T-helper 1 cell treated with Interleukin-12 subunit alpha and Interleukin-12 subunit beta and Interleukin-4 antibody, amounts not matched to agents 30 μg/mL and 1 μg/mL, for 36 hours (primary cell): Measurements from ENCODE around the gene SERGEF.

ENCODE experiments used
- H3K27ac Mint-ChIP-seq: one replicate; pipeline ENCODE4 v1.8.0; 2021; ENCODE audit warnings: mild to moderate bottlenecking, mixed read lengths
- H3K27me3 Mint-ChIP-seq: one replicate; pipeline ENCODE4 v1.8.0; 2021; ENCODE audit warnings: low read depth, mixed read lengths
- H3K36me3 Mint-ChIP-seq: one replicate; pipeline ENCODE4 v1.8.0; 2021; ENCODE audit warnings: low read depth, mixed read lengths
- H3K4me1 Mint-ChIP-seq: one replicate; pipeline ENCODE4 v1.8.0; 2021; ENCODE audit warnings: low read depth, mixed read lengths
- H3K4me3 Mint-ChIP-seq: one replicate; pipeline ENCODE4 v1.8.0; 2021; ENCODE audit warnings: mild to moderate bottlenecking, moderate library complexity, mixed read lengths
- H3K9me3 Mint-ChIP-seq: one replicate; pipeline ENCODE4 v1.8.0; 2021; ENCODE audit warnings: mixed read lengths

Gene SERGEF

DNA sequence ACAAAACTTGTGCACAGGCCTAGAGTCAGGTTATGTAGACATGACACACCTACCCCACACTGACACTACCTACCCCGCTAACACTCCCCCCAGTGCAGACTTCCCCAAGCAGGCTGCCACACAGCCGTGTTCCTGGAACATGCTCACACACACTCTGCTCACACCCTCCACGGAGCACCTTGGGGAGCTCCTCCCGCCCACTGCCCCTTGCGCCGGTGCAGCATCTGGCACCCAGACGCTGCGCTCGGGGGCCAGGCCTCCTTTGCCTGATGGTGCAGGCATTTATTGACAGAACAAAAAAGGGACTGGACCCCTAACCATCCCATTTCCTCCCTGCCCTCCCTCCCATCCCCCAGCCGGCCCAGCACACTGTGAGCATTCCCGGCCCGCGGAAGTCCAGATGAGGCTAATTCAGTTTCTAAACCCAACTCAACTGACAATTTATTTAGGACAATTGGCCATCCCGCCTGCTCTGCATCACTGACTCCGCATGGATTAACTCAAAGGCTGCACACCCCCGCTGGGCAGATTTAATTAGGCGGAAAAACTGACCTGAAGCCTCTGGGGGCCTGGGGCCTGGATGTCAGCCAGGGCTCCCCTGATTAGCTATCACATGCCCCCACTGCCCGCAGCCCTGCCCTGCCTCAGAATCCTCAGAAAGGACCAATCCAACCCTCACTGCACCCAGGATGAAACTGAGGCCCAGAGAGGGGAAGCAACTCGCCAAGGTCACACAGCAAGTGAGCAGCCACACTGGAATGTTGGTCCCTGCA lies 248.2 kb downstream of the SERGEF start:
- Mint-ChIP-seq H3K27ac (no peak overlapping the region), H3K36me3 (no peaks in the 10 kb centered on the region), H3K4me1 (no peaks in the 10 kb centered on the region), H3K4me3 (no peak overlapping the region), H3K9me3 (no peaks in the 10 kb centered on the region), H3K27me3 (no peaks in the 10 kb centered on the region)

GRCh38 chr11:17763703-17764102 lies 249.1 kb downstream of the SERGEF start:
- Mint-ChIP-seq H3K4me1 (no peaks in the 10 kb centered on the region), H3K27me3 (peaks cover 6% of the 10 kb centered on the region), H3K9me3 (no peaks in the 10 kb centered on the region), H3K4me3 (no peak overlapping the region), H3K27ac (no peak overlapping the region), H3K36me3 (no peaks in the 10 kb centered on the region)

DNA sequence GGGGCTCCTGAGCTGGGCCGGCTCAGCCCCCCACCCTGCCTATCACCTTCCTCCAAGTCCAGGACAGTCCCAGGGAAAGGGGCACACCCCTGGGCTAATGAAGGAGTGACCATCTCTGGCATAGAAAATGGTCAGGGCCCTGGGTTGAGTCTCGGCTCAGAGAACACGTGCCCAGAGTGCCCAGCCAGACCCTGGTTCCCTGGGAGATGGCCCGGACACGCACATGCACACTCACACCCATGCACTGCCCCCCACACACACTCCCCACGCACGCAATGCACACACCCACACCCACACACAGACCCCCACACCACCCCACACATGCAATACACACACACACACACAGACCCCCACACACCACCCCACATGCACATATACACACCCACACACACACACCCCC lies 249.6 kb downstream of the SERGEF start:
- no peaks in the 10 kb centered on the region for H3K9me3 Mint-ChIP-seq
- no peaks in the 10 kb centered on the region for H3K4me1 Mint-ChIP-seq
- H3K27me3 Mint-ChIP-seq: peaks cover 9% of the 10 kb centered on the region
- no peaks in the 10 kb centered on the region for H3K36me3 Mint-ChIP-seq
- no peak overlapping the region for H3K4me3 Mint-ChIP-seq
- no peak overlapping the region for H3K27ac Mint-ChIP-seq

- Mint-ChIP-seq H3K9me3 (no peaks in the 10 kb centered on the region), H3K27ac (no peak overlapping the region), H3K4me3 (no peak overlapping the region), H3K27me3 (peaks cover 11% of the 10 kb centered on the region), H3K4me1 (no peaks in the 10 kb centered on the region), H3K36me3 (no peaks in the 10 kb centered on the region)
Measured at GRCh38 chr11:17762309-17762974, 250.4 kb downstream of the SERGEF start.

GRCh38 chr11:17760102-17761029 lies 252.5 kb downstream of the SERGEF start:
- Mint-ChIP-seq H3K27ac (no peak overlapping the region), H3K4me1 (no peaks in the 10 kb centered on the region), H3K27me3 (peaks cover 11% of the 10 kb centered on the region), H3K4me3 (no peak overlapping the region), H3K36me3 (no peaks in the 10 kb centered on the region), H3K9me3 (no peaks in the 10 kb centered on the region)

DNA sequence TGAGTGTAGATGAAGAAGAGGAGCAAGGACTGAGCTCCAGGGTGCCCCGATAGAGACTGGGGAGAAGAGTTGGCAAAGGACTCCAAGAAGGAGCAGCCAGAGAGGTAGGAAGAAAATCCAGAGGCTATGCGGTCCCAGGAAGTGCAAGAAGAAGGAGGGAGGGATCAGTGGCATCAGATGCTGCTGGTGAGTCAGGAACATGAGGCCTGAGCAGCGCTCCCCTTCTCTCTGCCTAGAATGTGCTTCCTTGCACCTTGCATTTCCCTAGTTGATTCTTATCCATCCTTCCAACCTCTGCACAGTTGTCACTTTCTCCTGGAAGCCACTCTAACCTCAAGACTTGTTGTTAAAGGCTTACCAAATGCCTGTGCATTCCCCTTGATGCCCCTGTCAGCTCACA lies 257.0 kb downstream of the SERGEF start:
- no peak overlapping the region for H3K4me3 Mint-ChIP-seq
- H3K4me1 Mint-ChIP-seq: no peaks in the 10 kb centered on the region
- no peak overlapping the region for H3K27ac Mint-ChIP-seq
- no peaks in the 10 kb centered on the region for H3K36me3 Mint-ChIP-seq
- H3K9me3 Mint-ChIP-seq: no peaks in the 10 kb centered on the region
- H3K27me3 Mint-ChIP-seq: peaks cover 17% of the 10 kb centered on the region

DNA sequence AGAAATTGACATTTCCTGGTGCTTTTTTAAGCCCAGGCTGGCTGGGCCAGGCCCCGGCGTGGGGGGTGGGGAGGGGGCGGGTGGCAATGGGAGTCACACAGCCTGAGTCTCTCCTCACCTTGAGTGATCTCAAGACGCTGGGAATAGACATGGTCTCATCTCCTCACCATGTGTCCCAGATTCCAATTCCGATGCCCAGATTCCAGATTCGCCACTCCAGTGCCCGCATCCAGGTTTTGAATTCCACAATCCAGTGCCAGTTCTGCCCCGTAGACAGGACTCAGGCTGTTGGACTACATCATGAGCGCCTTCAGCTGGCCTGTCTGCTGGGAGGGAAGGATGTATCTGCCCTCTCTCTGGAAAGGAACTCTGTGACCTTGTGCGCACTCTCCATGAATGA lies 259.2 kb downstream of the SERGEF start:
- H3K27ac Mint-ChIP-seq: no peak overlapping the region
- no peaks in the 10 kb centered on the region for H3K4me1 Mint-ChIP-seq
- H3K36me3 Mint-ChIP-seq: no peaks in the 10 kb centered on the region
- no peak overlapping the region for H3K4me3 Mint-ChIP-seq
- peaks cover 11% of the 10 kb centered on the region for H3K27me3 Mint-ChIP-seq
- H3K9me3 Mint-ChIP-seq: no peaks in the 10 kb centered on the region

DNA sequence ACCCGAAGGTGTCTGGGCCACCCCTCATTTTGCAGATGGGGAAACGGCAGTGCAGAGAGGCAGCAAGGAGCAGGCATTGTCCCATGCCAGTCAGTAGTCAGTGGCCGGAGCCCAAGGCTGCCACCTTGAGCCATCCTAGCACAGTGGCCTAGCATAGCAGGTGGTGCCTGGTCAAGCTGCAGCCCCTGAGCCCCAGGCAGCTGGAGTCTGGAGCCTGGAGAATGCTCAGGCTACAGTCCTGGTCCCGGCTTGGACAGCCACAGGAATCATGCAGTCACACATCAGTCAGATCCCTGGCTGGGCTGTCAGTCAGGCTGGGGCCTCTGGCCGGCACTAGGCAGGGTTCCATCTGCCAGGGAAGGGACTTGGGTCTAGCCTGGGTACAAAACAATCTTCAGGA lies 259.7 kb downstream of the SERGEF start:
- Mint-ChIP-seq H3K4me1 (no peaks in the 10 kb centered on the region), H3K27me3 (peaks cover 8% of the 10 kb centered on the region), H3K27ac (no peak overlapping the region), H3K4me3 (no peak overlapping the region), H3K9me3 (no peaks in the 10 kb centered on the region), H3K36me3 (no peaks in the 10 kb centered on the region)

DNA sequence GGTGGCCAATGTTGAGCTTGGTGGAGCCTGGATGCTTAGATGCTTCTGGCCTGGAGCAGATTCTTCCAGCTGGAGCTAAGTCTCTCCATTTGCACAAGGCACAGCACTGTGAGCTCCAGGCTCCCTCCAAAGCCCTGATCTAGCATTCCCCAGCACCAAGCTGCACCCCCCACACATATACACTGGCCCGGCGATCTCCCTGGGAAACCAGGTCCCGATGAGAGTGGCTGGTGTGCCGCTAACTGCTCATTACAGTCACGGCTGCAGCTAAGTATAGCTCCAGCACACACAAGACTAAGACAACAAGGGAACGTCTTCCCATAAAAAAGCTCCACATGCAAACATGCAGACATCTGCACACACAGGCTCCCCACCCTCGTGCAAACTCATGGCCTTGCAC lies 260.7 kb downstream of the SERGEF start:
- no peak overlapping the region for H3K4me3 Mint-ChIP-seq

DNA sequence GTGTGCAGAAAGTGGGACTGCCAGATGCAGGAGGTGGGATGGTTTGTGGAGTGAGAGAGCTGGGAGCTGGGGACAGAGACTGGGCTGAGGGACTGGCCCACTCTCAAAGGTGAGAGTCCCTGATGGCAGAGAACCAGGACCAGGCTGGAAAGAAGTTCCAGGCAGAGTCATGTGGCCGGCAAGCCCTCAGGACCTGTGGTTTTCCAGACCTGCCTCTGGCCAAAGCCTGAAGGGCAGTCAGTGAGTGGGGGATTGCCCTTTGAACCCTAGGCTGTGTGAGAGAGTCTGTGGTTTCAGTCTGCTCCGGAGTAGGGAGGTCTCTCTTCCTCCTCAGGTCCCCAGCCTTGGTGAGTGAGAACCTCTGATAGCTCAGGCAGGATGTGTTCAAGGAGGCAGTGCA lies 261.3 kb downstream of the SERGEF start:
- H3K27ac Mint-ChIP-seq: no peak overlapping the region
- H3K27me3 Mint-ChIP-seq: peaks cover 6% of the 10 kb centered on the region
- no peaks in the 10 kb centered on the region for H3K9me3 Mint-ChIP-seq
- H3K4me1 Mint-ChIP-seq: no peaks in the 10 kb centered on the region
- H3K36me3 Mint-ChIP-seq: no peaks in the 10 kb centered on the region
- H3K4me3 Mint-ChIP-seq: no peak overlapping the region

More for the DNA sequence above, 260.7 kb downstream of the SERGEF start:
- Mint-ChIP-seq H3K27ac (no peak overlapping the region), H3K9me3 (no peaks in the 10 kb centered on the region), H3K4me1 (no peaks in the 10 kb centered on the region), H3K36me3 (no peaks in the 10 kb centered on the region), H3K27me3 (peaks cover 6% of the 10 kb centered on the region)

- Mint-ChIP-seq H3K4me3 (no peak overlapping the region), H3K9me3 (no peaks in the 10 kb centered on the region), H3K27ac (no peak overlapping the region), H3K4me1 (no peaks in the 10 kb centered on the region), H3K36me3 (no peaks in the 10 kb centered on the region), H3K27me3 (peaks cover 6% of the 10 kb centered on the region)
Measured at GRCh38 chr11:17750801-17751165, 262.1 kb downstream of the SERGEF start.

GRCh38 chr11:17750013-17750800 lies 262.6 kb downstream of the SERGEF start:
- no peaks in the 10 kb centered on the region for H3K9me3 Mint-ChIP-seq
- no peak overlapping the region for H3K27ac Mint-ChIP-seq
- no peaks in the 10 kb centered on the region for H3K4me1 Mint-ChIP-seq
- peaks cover 5% of the 10 kb centered on the region for H3K27me3 Mint-ChIP-seq
- no peak overlapping the region for H3K4me3 Mint-ChIP-seq
- H3K36me3 Mint-ChIP-seq: no peaks in the 10 kb centered on the region

DNA sequence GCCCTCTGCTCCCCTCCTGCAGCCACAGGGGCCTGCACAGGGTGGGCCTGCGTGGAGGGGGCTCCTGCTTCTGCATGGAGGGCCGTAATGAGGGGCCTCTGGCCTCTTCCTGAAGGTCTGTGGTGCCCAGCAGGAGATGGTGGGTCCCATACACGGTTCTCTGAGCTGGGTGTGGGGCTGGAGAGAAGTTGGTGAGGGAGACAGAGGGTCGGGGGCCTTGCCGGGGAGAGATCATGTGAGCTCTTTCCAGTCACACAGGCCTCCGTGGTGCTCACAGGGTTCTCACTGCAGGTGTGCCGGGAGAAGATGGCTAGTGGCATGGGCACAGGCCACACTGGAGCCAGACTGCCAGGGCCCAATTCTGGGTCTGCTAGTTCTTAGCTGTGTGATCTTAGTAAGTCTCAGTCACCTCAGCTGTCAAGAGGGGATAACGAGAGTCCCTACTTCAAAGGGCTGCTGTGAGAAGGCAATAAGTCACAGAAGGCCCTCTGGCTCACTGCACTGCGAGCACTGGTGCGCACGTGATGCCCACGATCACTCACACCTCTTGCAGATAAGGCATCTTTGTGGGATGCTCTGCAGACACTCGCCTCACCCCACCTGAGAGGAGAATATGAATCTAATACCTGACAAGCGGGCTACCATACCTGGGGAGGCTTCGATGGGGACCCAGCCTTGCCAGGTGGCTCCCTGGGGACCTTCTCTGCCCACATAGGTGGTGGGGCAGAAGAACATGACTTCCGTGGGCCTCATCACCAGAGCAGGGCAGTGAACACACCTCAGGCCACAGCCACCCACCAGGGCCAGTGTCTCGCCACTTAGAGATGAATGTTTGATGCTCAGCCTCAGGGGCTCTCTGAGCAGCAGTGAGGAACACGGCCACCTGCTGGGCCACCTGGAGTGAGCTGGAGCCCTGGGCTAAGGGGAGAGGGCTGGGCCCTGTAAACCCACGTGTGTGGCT lies 263.8 kb downstream of the SERGEF start:
- no peak overlapping the region for H3K27ac Mint-ChIP-seq
- H3K9me3 Mint-ChIP-seq: no peaks in the 10 kb centered on the region
- H3K36me3 Mint-ChIP-seq: no peaks in the 10 kb centered on the region
- no peak overlapping the region for H3K4me3 Mint-ChIP-seq
- H3K4me1 Mint-ChIP-seq: no peaks in the 10 kb centered on the region
- no peaks in the 10 kb centered on the region for H3K27me3 Mint-ChIP-seq
